K562 (cell line): ENCODE results near the gene MMAB. TPM values are rescaled to one million over a fixed set of nuclear protein-coding genes. Genes with fewer than 3 reads are reported as not detected.

Source experiments
- POLR2AphosphoS2 ChIP-seq: IDR thresholded peaks from 2 replicates; pipeline ENCODE4 v1.6.1; 2012; ENCODE audit warnings: low read length, improper control_type of control experiment
- ZKSCAN1 ChIP-seq: fragments of 150-350 bp; IDR thresholded peaks from 2 replicates; pipeline ENCODE4 v1.6.1; 2016; ENCODE audit warnings: low read depth, low read length
- polyA plus RNA-seq, 8 experiments: library from polyadenylated mRNA; depleted of rRNA in 4 of 8; stranded (reverse) in 5 of 8; unstranded in 3 of 8; fragments of >200 nt; fragmentation: Nextera tagmentation in 2 of 8; fragmentation: Illumina TruSeq in 1 of 8; extraction: Ambion mirVana in 2 of 8; extraction: Trizol in 1 of 8; gene quantifications; 2 replicates each; pipeline versions ENCODE4 v1.2.1 to v1.2.3, GENCODE V29; 2011 to 2014; ENCODE audit warnings: inconsistent platforms in 1 of 8, missing spikeins in 1 of 8
- total RNA-seq, 7 experiments: library from RNA; depleted of rRNA in 6 of 7; stranded (reverse); fragments of >200 nt in 6 of 7; fragmentation: Illumina TruSeq in 2 of 7; extraction: Trizol in 2 of 7; gene quantifications; 2 replicates each; pipeline versions ENCODE4 v1.2.1 to v1.2.3, GENCODE V29; 2011 to 2021; ENCODE audit warnings: low replicate concordance in 1 of 7
- TF ChIP-seq, protein P1 (sequence below): fragments of 200-600 bp; sonication (generic); IDR thresholded peaks from one replicate; pipeline ENCODE4 v1.6.1; 2012; ENCODE audit warnings: mild to moderate bottlenecking, low read depth, low read length, inconsistent platforms
- TF ChIP-seq, protein P2 (sequence below): fragments of 200-400 bp; formaldehyde crosslinking; IDR thresholded peaks from 2 replicates; pipeline ENCODE4 v1.6.1; 2017; ENCODE audit warnings: mild to moderate bottlenecking, low read depth, low read length, moderate library complexity

Gene MMAB
- total and polyA plus RNA-seq, 9 of the 15 experiments (the other 6 are each of a cell fraction or from before 2014, with no cell fraction given): 9.5 to 76.1 (median 46.2) TPM

DNA sequence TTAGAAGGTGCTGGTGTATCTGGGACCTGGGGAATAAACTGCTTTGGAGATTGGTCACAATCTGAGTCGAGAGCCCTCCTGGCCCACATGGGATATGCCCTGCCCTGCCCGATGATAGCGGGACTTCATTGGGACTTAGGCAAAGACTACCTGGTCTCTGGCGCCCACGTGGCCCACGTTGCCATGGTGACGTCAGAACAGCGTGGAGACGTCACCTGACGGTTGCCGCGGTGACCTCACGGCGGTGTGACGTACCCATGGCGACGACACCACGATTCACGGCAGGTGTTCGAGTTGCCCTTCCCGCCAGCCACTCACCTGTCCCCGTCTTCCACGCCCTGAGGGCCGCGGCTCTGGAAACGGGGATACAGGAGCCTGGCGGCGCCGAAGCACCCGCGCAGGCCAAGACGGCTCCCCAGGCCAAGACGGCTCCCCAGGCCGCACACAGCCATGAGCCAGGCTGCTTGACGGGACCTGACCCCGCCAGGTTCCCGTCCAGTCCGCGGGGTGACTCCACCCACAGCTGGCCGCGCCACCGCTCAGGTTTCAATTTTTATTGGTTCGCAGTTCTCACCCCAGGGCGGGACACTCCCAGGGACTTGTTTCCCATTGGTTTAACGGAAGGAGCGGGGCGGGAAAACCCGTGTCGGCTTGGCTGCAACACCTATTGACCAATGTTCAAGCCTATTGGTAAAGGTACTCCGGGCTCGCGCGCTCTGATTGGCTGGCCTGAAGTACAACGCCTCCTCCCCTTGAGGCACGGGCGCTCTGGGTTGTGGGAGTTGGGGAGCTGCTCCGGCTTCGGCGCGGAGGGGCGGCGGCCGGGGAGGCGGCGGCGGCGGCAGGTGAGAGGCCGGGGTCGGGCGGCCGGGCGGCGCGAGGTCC lies at the start of gene MMAB, which contains the start of gene MVK (continued):
- TF ChIP-seq POLR2AphosphoS2 (no peak), ZKSCAN1 (no peak)
- TF ChIP-seq, protein P1, sequence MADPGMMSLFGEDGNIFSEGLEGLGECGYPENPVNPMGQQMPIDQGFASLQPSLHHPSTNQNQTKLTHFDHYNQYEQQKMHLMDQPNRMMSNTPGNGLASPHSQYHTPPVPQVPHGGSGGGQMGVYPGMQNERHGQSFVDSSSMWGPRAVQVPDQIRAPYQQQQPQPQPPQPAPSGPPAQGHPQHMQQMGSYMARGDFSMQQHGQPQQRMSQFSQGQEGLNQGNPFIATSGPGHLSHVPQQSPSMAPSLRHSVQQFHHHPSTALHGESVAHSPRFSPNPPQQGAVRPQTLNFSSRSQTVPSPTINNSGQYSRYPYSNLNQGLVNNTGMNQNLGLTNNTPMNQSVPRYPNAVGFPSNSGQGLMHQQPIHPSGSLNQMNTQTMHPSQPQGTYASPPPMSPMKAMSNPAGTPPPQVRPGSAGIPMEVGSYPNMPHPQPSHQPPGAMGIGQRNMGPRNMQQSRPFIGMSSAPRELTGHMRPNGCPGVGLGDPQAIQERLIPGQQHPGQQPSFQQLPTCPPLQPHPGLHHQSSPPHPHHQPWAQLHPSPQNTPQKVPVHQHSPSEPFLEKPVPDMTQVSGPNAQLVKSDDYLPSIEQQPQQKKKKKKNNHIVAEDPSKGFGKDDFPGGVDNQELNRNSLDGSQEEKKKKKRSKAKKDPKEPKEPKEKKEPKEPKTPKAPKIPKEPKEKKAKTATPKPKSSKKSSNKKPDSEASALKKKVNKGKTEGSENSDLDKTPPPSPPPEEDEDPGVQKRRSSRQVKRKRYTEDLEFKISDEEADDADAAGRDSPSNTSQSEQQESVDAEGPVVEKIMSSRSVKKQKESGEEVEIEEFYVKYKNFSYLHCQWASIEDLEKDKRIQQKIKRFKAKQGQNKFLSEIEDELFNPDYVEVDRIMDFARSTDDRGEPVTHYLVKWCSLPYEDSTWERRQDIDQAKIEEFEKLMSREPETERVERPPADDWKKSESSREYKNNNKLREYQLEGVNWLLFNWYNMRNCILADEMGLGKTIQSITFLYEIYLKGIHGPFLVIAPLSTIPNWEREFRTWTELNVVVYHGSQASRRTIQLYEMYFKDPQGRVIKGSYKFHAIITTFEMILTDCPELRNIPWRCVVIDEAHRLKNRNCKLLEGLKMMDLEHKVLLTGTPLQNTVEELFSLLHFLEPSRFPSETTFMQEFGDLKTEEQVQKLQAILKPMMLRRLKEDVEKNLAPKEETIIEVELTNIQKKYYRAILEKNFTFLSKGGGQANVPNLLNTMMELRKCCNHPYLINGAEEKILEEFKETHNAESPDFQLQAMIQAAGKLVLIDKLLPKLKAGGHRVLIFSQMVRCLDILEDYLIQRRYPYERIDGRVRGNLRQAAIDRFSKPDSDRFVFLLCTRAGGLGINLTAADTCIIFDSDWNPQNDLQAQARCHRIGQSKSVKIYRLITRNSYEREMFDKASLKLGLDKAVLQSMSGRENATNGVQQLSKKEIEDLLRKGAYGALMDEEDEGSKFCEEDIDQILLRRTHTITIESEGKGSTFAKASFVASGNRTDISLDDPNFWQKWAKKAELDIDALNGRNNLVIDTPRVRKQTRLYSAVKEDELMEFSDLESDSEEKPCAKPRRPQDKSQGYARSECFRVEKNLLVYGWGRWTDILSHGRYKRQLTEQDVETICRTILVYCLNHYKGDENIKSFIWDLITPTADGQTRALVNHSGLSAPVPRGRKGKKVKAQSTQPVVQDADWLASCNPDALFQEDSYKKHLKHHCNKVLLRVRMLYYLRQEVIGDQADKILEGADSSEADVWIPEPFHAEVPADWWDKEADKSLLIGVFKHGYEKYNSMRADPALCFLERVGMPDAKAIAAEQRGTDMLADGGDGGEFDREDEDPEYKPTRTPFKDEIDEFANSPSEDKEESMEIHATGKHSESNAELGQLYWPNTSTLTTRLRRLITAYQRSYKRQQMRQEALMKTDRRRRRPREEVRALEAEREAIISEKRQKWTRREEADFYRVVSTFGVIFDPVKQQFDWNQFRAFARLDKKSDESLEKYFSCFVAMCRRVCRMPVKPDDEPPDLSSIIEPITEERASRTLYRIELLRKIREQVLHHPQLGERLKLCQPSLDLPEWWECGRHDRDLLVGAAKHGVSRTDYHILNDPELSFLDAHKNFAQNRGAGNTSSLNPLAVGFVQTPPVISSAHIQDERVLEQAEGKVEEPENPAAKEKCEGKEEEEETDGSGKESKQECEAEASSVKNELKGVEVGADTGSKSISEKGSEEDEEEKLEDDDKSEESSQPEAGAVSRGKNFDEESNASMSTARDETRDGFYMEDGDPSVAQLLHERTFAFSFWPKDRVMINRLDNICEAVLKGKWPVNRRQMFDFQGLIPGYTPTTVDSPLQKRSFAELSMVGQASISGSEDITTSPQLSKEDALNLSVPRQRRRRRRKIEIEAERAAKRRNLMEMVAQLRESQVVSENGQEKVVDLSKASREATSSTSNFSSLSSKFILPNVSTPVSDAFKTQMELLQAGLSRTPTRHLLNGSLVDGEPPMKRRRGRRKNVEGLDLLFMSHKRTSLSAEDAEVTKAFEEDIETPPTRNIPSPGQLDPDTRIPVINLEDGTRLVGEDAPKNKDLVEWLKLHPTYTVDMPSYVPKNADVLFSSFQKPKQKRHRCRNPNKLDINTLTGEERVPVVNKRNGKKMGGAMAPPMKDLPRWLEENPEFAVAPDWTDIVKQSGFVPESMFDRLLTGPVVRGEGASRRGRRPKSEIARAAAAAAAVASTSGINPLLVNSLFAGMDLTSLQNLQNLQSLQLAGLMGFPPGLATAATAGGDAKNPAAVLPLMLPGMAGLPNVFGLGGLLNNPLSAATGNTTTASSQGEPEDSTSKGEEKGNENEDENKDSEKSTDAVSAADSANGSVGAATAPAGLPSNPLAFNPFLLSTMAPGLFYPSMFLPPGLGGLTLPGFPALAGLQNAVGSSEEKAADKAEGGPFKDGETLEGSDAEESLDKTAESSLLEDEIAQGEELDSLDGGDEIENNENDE: no peak
- TF ChIP-seq, protein P2, sequence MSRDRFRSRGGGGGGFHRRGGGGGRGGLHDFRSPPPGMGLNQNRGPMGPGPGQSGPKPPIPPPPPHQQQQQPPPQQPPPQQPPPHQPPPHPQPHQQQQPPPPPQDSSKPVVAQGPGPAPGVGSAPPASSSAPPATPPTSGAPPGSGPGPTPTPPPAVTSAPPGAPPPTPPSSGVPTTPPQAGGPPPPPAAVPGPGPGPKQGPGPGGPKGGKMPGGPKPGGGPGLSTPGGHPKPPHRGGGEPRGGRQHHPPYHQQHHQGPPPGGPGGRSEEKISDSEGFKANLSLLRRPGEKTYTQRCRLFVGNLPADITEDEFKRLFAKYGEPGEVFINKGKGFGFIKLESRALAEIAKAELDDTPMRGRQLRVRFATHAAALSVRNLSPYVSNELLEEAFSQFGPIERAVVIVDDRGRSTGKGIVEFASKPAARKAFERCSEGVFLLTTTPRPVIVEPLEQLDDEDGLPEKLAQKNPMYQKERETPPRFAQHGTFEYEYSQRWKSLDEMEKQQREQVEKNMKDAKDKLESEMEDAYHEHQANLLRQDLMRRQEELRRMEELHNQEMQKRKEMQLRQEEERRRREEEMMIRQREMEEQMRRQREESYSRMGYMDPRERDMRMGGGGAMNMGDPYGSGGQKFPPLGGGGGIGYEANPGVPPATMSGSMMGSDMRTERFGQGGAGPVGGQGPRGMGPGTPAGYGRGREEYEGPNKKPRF: no peak
